ENCODE results near the gene UNC93A. TPM values are rescaled to one million over a fixed set of nuclear protein-coding genes. Genes with fewer than 3 reads are reported as not detected.
"Not testable (repeated sequence)": the region's sequence is repeated elsewhere in the genome, so short reads cannot be mapped to it uniquely, and the experiment has no call there.

The UNC93A gene
- not detected in 3 replicates for total RNA-seq
- long read RNA-seq = 0 reads

GRCh38 chr6:167290786-167291622 lies at the start of gene UNC93A:
TSS of gene UNC93A (plus strand) at chr6:167291315. CDS start at chr6:167291490, 175 bp downstream.
- DNase-seq (ENCODE audit: low spot score) = no peak
- Mint-ChIP-seq H3K9me3 (ENCODE audit: low read depth) (no peaks in the 10 kb centered on the region), H3K4me3 (ENCODE audit: unreplicated experiment) (no peak within 1 kb of the TSS), H3K27me3 (ENCODE audit: low read depth) (peaks cover 21% of the 10 kb centered on the region), H3K4me1 (ENCODE audit: low read depth) (no peaks in the 10 kb centered on the region), H3K27ac (ENCODE audit: unreplicated experiment) (no peak within 1 kb of the TSS), H3K36me3 (ENCODE audit: low read depth) (no peaks in the 10 kb centered on the region)
- TF ChIP-seq, protein P1, sequence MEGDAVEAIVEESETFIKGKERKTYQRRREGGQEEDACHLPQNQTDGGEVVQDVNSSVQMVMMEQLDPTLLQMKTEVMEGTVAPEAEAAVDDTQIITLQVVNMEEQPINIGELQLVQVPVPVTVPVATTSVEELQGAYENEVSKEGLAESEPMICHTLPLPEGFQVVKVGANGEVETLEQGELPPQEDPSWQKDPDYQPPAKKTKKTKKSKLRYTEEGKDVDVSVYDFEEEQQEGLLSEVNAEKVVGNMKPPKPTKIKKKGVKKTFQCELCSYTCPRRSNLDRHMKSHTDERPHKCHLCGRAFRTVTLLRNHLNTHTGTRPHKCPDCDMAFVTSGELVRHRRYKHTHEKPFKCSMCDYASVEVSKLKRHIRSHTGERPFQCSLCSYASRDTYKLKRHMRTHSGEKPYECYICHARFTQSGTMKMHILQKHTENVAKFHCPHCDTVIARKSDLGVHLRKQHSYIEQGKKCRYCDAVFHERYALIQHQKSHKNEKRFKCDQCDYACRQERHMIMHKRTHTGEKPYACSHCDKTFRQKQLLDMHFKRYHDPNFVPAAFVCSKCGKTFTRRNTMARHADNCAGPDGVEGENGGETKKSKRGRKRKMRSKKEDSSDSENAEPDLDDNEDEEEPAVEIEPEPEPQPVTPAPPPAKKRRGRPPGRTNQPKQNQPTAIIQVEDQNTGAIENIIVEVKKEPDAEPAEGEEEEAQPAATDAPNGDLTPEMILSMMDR (IDR thresholded peaks at IDR 0.05) = no peak

- not testable (repeated sequence) for H3K27ac Mint-ChIP-seq (ENCODE audit: unreplicated experiment); H3K4me1 Mint-ChIP-seq (ENCODE audit: low read depth); H3K4me3 Mint-ChIP-seq (ENCODE audit: unreplicated experiment); H3K9me3 Mint-ChIP-seq (ENCODE audit: low read depth); H3K36me3 Mint-ChIP-seq (ENCODE audit: low read depth)
- peaks cover 17% of the 10 kb centered on the region for H3K27me3 Mint-ChIP-seq (ENCODE audit: low read depth)
- peak; percentile 52 for DNase-seq (ENCODE audit: low spot score)
Measured at GRCh38 chr6:167241321-167242134, 49.6 kb upstream of the UNC93A start.

DNA sequence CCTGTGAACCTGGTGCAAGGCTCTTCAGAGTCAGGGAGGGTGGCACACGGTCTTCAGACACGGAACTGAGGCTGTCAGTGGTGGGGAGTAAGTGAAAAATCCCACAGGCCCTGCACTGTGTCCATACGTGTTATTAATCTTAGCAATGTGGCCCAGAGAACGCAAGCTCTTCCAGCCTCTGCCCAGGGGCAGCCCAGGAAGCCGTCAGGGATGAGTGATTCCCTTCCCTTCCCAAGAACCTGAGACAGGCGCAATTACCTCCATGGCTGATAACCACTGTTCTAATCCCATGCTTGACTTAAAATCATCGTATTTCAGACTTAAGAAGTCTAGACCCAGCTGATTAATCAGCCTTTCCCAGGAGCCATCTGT lies 49.0 kb upstream of the UNC93A start:
- H3K27ac Mint-ChIP-seq (ENCODE audit: unreplicated experiment); H3K4me1 Mint-ChIP-seq (ENCODE audit: low read depth); H3K36me3 Mint-ChIP-seq (ENCODE audit: low read depth); H3K9me3 Mint-ChIP-seq (ENCODE audit: low read depth); H3K4me3 Mint-ChIP-seq (ENCODE audit: unreplicated experiment); DNase-seq (ENCODE audit: low spot score): not testable (repeated sequence)
- H3K27me3 Mint-ChIP-seq (ENCODE audit: low read depth) = peaks cover 20% of the 10 kb centered on the region

GRCh38 chr6:167242511-167243051 lies 48.5 kb upstream of the UNC93A start:
- H3K27me3 Mint-ChIP-seq (ENCODE audit: low read depth) = peaks cover 19% of the 10 kb centered on the region
- not testable (repeated sequence) for H3K36me3 Mint-ChIP-seq (ENCODE audit: low read depth); H3K4me3 Mint-ChIP-seq (ENCODE audit: unreplicated experiment); H3K27ac Mint-ChIP-seq (ENCODE audit: unreplicated experiment); H3K9me3 Mint-ChIP-seq (ENCODE audit: low read depth); DNase-seq (ENCODE audit: low spot score); H3K4me1 Mint-ChIP-seq (ENCODE audit: low read depth)

- TF ChIP-seq, protein P1 (IDR thresholded peaks at IDR 0.05) = no peak
- Mint-ChIP-seq H3K4me1 (ENCODE audit: low read depth) (no peaks in the 10 kb centered on the region), H3K4me3 (ENCODE audit: unreplicated experiment) (no peak overlapping the region), H3K27me3 (ENCODE audit: low read depth) (peaks cover 13% of the 10 kb centered on the region), H3K27ac (ENCODE audit: unreplicated experiment) (no peak overlapping the region), H3K36me3 (ENCODE audit: low read depth) (no peaks in the 10 kb centered on the region), H3K9me3 (ENCODE audit: low read depth) (no peaks in the 10 kb centered on the region)
- DNase-seq (ENCODE audit: low spot score) = no peak
Measured at GRCh38 chr6:167244064-167244960, 46.8 kb upstream of the UNC93A start.

GRCh38 chr6:167244991-167245390 lies 46.1 kb upstream of the UNC93A start:
- Mint-ChIP-seq H3K36me3 (ENCODE audit: low read depth) (no peaks in the 10 kb centered on the region), H3K27me3 (ENCODE audit: low read depth) (peaks cover 13% of the 10 kb centered on the region), H3K27ac (ENCODE audit: unreplicated experiment) (no peak overlapping the region), H3K9me3 (ENCODE audit: low read depth) (no peaks in the 10 kb centered on the region), H3K4me3 (ENCODE audit: unreplicated experiment) (no peak overlapping the region), H3K4me1 (ENCODE audit: low read depth) (no peaks in the 10 kb centered on the region)
- TF ChIP-seq, protein P1 (IDR thresholded peaks at IDR 0.05) = no peak
- no peak for DNase-seq (ENCODE audit: low spot score)

Measured in chondrocyte (in vitro differentiated cells).